ENCODE data around the gene CYP21A2.
"Not testable (repeated sequence)": the region's sequence is repeated elsewhere in the genome, so short reads cannot be mapped to it uniquely, and the experiment has no call there.

DNA sequence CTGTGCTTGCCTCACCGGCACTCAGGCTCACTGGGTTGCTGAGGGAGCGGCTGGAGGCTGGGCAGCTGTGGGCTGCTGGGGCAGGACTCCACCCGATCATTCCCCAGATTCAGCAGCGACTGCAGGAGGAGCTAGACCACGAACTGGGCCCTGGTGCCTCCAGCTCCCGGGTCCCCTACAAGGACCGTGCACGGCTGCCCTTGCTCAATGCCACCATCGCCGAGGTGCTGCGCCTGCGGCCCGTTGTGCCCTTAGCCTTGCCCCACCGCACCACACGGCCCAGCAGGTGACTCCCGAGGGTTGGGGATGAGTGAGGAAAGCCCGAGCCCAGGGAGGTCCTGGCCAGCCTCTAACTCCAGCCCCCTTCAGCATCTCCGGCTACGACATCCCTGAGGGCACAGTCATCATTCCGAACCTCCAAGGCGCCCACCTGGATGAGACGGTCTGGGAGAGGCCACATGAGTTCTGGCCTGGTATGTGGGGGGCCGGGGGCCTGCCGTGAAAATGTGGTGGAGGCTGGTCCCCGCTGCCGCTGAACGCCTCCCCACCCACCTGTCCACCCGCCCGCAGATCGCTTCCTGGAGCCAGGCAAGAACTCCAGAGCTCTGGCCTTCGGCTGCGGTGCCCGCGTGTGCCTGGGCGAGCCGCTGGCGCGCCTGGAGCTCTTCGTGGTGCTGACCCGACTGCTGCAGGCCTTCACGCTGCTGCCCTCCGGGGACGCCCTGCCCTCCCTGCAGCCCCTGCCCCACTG lies 2.3 kb downstream of the CYP21A2 start:
- TF ChIP-seq CTCF, POLR2AphosphoS5 (IDR thresholded peaks at IDR 0.05): not testable (repeated sequence)

Measured in prostate gland (tissue), 2 donors.